HAP-1 (cell line): Measurements from ENCODE around the gene NRF1.
A peak's percentile ranks its signal among the peaks of the same experiment; 100 is the strongest.

Source experiments
- DNase-seq, 2 experiments: peaks; one replicate each; pipeline ENCODE4 v3.0.0-alpha.2; 2016 to 2020; ENCODE audit warnings: low spot score in 2 of 2
- H3K27me3 ChIP-seq: fragments of 250-450 bp; sonication (Bioruptor Pico); 2 replicates; pipeline ENCODE4 v1.5.1; 2020; ENCODE audit warnings: low read depth, mild to moderate bottlenecking, moderate library complexity
- H3K36me3 ChIP-seq: fragments of 250-450 bp; sonication (Bioruptor Pico); replicated peaks from 2 replicates; pipeline ENCODE4 v1.5.1; 2020; ENCODE audit warnings: mild to moderate bottlenecking
- H3K4me1 ChIP-seq: fragments of 250-450 bp; sonication (Bioruptor Pico); 2 replicates; pipeline ENCODE4 v1.5.1; 2020; ENCODE audit warnings: mild to moderate bottlenecking
- H3K4me3 ChIP-seq: fragments of 250-450 bp; sonication (Bioruptor Pico); 2 replicates; pipeline ENCODE4 v1.5.1; 2020; ENCODE audit warnings: mild to moderate bottlenecking, moderate library complexity
- H3K9me3 ChIP-seq: fragments of 250-450 bp; sonication (Bioruptor Pico); 2 replicates; pipeline ENCODE4 v1.5.1; 2020; ENCODE audit warnings: mild to moderate bottlenecking, moderate library complexity
- in situ Hi-C: fragments of 300-500 bp; cut with MboI; formaldehyde crosslinking; loops from 3 replicates; pipeline ENCODE4 v1.14.3; 2020; ENCODE audit warnings: low sequenced_read_pairs, inconsistent platforms, mixed read lengths

Gene NRF1

GRCh38 chr7:129778770-129779601, 167.5 kb downstream of the NRF1 start:
- DNase-seq = peak in 1 of 2 experiments; percentile 56
- peaks cover 43% of the 10 kb centered on the region for H3K4me1 ChIP-seq
- no peaks in the 10 kb centered on the region; the same call in 1 of the 2 replicates for H3K9me3 ChIP-seq
- in situ Hi-C loops = no loop called here
- H3K27me3 ChIP-seq = no peaks in the 10 kb centered on the region
- H3K4me3 ChIP-seq = peak overlapping the region; percentile 84
- H3K36me3 ChIP-seq = peaks cover 3% of the 10 kb centered on the region; the same call in 1 of the 2 replicates

GRCh38 chr7:129779602-129780256, 168.2 kb downstream of the NRF1 start:
- in situ Hi-C loops = no loop called here
- H3K4me1 ChIP-seq = peaks cover 38% of the 10 kb centered on the region
- no peaks in the 10 kb centered on the region for H3K27me3 ChIP-seq
- H3K4me3 ChIP-seq = peak overlapping the region; percentile 84
- no peaks in the 10 kb centered on the region; the same call in 1 of the 2 replicates for H3K9me3 ChIP-seq
- H3K36me3 ChIP-seq = peaks cover 3% of the 10 kb centered on the region; the same call in 1 of the 2 replicates
- peak in 1 of 2 experiments; percentile 57 for DNase-seq

- in situ Hi-C loops = no loop called here
- H3K9me3 ChIP-seq = no peaks in the 10 kb centered on the region; the same call in 1 of the 2 replicates
- peaks cover 37% of the 10 kb centered on the region for H3K4me1 ChIP-seq
- H3K4me3 ChIP-seq = peak overlapping the region; percentile 84
- DNase-seq = peak; percentile 96 to 99
- no peaks in the 10 kb centered on the region for H3K27me3 ChIP-seq
- H3K36me3 ChIP-seq = peaks cover 3% of the 10 kb centered on the region; the same call in 1 of the 2 replicates
Observed at GRCh38 chr7:129780257-129780973, 168.9 kb downstream of the NRF1 start.

- in situ Hi-C loops = no loop called here
- peak; percentile 53 to 82 for DNase-seq
- H3K27me3 ChIP-seq = no peaks in the 10 kb centered on the region
Observed at GRCh38 chr7:129780974-129781927, 169.7 kb downstream of the NRF1 start.

GRCh38 chr7:129781928-129782817, 170.7 kb downstream of the NRF1 start:
- H3K4me1 ChIP-seq = peaks cover 19% of the 10 kb centered on the region
- no peak overlapping the region for H3K4me3 ChIP-seq
- H3K27me3 ChIP-seq = no peaks in the 10 kb centered on the region
- no peak for DNase-seq
- in situ Hi-C loops = no loop called here
- no peaks in the 10 kb centered on the region; the same call in 1 of the 2 replicates for H3K36me3 ChIP-seq
- no peaks in the 10 kb centered on the region; the same call in 1 of the 2 replicates for H3K9me3 ChIP-seq

More at GRCh38 chr7:129780974-129781927, 169.7 kb downstream of the NRF1 start:
- H3K36me3 ChIP-seq = no peaks in the 10 kb centered on the region; the same call in 1 of the 2 replicates
- peak overlapping the region; percentile 84 for H3K4me3 ChIP-seq
- no peaks in the 10 kb centered on the region; the same call in 1 of the 2 replicates for H3K9me3 ChIP-seq
- peaks cover 28% of the 10 kb centered on the region for H3K4me1 ChIP-seq

DNA sequence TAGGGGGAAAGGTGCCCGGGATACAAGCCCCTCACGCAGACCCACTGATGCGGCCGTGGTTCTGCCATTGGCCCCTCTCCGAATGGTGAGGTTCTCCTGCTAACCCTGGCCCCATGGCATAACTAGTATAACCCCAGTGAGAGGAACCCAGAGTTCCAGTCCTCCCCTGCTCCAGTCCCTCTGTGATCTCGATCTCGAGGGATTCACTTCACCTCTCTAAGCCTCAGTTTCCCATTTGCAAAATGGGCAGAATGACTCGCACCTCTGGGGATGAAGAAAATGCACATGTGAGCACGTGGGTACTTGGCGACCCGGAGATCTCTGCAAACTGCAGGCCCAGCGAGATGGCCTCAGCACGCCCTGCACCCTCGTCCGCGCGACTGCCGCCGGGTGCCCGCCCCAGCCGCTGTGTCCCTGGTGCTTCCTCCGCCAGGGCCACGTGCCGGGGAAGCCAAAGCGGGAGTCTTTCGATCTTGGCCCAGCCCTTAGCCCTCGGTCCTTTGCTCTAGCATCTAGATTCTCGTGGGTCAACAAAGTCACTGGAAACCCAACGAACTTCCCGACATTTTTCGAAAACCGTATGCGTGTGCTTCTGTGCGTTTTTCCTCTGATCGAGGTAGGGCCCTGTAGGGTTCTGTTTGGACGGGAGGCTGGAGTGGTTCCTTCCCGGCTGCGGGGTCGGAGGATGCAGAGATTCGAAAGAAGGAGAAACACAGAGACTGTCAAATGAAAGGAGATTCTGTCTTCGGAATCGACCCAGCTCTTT, 171.5 kb downstream of the NRF1 start:
- no peak overlapping the region for H3K4me3 ChIP-seq
- in situ Hi-C loops = no loop called here

DNA sequence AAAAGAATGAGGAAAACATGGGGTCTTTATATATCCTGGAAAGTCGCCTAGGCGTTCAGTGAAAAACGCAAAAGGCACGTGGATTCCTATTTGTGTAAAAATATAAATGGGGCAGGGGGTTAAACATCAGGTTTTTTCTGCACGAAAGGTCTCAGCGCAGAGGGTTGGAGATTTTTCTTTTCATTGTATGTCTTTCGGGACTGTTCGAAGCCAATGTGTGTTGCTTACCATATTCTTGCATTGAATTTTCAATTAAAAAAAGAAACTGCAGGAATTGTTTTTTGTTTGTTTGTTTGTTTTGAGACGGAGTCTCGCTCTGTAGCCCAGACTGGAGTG, 172.0 kb downstream of the NRF1 start:
- Histone ChIP-seq H3K36me3 (no peaks in the 10 kb centered on the region; the same call in 1 of the 2 replicates), H3K4me1 (peaks cover 5% of the 10 kb centered on the region), H3K27me3 (no peaks in the 10 kb centered on the region), H3K4me3 (no peak overlapping the region), H3K9me3 (no peaks in the 10 kb centered on the region; the same call in 1 of the 2 replicates)
- DNase-seq = no peak
- in situ Hi-C loops = no loop called here

More for the DNA sequence above, 171.5 kb downstream of the NRF1 start:
- H3K36me3 ChIP-seq = no peaks in the 10 kb centered on the region; the same call in 1 of the 2 replicates
- no peak for DNase-seq
- H3K9me3 ChIP-seq = no peaks in the 10 kb centered on the region; the same call in 1 of the 2 replicates
- H3K27me3 ChIP-seq = no peaks in the 10 kb centered on the region
- peaks cover 11% of the 10 kb centered on the region for H3K4me1 ChIP-seq

GRCh38 chr7:129784437-129784782, 172.9 kb downstream of the NRF1 start:
- H3K36me3 ChIP-seq = no peaks in the 10 kb centered on the region; the same call in 1 of the 2 replicates
- H3K4me3 ChIP-seq = no peak overlapping the region
- no peak for DNase-seq
- in situ Hi-C loops = no loop called here
- peaks cover 4% of the 10 kb centered on the region for H3K4me1 ChIP-seq
- no peaks in the 10 kb centered on the region; the same call in 1 of the 2 replicates for H3K9me3 ChIP-seq
- no peaks in the 10 kb centered on the region for H3K27me3 ChIP-seq

DNA sequence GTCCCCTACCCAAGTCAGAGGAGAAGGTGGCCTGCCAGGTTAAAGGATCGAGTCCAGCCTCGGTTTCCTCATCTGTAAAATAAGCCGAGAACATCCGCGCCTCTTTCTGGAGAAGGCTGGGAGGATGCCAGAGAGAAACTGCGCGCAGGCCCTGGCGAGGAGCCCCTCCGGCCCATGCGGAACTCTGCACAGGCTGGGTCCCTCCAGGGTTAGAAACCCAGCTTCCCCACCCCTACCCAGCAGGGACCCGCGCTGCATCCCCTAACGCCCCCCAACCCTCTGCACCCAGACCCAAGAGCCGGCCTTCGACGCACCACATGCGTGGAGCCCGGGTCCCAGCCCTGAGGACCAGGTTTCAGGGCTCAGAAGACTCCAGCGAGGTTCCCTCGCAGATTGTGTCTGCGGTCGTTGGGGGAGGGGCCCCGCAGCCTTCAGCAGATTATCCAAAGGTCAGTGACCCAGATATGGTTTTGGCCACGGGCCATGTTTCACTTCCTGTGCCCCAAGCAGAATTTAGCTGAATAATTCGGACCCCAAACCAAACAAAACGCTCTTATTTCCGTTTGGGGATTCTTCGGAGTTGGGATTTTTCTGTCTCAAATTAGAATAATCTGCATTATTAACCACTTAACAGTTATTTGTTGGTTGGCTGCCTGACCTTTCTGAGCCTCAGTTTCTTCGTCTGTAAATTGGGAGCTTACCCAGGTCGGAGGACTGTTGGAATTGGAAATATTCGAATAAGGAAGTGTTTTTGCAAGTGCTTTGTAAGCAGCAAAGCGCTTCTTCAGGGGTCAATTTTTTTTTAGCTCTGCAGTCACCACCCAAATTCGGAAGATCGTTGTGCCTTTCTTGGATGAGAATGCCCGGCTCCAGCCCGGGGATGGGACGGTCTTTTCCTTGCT, 173.5 kb downstream of the NRF1 start:
- Histone ChIP-seq H3K27me3 (no peaks in the 10 kb centered on the region), H3K4me3 (no peak overlapping the region), H3K9me3 (no peaks in the 10 kb centered on the region; the same call in 1 of the 2 replicates), H3K4me1 (peaks cover 4% of the 10 kb centered on the region), H3K36me3 (no peaks in the 10 kb centered on the region)
- no peak for DNase-seq
- in situ Hi-C loops = no loop called here

DNA sequence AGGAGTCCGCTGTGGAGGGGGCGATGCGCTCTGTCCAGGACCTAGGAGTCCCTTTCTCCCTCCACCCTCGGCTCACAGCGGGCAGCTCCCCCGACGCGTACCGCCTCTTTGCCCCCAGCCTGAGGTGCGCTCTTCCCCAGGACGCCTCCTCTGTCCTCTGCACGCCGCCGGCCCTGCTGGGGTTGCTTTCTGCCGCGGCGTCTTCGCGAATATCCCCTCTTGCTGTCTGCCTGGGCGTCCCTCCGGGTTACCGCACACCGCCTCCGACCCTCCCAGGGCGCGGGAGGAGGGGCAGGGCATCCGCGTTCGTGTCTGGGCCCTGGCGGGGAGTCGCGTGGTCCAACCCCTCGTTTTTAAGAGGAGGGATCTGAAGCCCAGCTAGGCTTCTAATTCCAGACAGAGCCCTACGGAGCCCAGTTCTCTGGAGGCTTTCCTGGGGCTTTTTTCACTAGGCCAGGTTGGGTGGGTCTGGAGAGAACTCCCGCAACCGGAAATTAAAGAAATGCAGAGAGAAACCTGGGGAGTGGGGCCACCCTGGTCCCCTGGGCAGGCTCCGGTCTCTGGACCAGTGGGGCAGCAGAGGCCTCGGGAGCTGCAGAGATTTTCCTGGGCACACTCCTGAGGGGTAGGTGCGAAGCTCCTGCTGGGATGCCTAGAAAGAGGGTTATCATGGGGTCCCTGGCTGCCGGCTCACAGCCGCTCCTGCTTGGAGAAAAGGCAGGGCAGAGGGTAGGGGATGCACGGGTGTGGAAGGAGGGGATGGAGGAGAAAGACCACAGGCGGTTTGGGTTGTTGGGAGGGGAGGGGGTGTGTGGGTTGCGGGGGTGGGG, 174.4 kb downstream of the NRF1 start:
- Histone ChIP-seq H3K36me3 (no peaks in the 10 kb centered on the region), H3K9me3 (no peaks in the 10 kb centered on the region; the same call in 1 of the 2 replicates), H3K4me1 (peaks cover 4% of the 10 kb centered on the region), H3K4me3 (no peak overlapping the region), H3K27me3 (no peaks in the 10 kb centered on the region)
- in situ Hi-C loops = no loop called here
- DNase-seq = no peak
